NCI-H460 (cell line): ENCODE data around the gene HIPK1. TPM values are rescaled to one million over a fixed set of nuclear protein-coding genes. Genes with fewer than 3 reads are reported as not detected.

Experiments
- DNase-seq: peaks from one replicate; pipeline ENCODE4 v3.0.0-alpha.2; 2016; ENCODE audit warnings: low read depth; ENCODE audit errors: extremely low read depth
- total RNA-seq: library from RNA; depleted of rRNA; stranded (reverse); fragments of >200 nt; shearing (Covaris generic); gene quantifications from 2 replicates; pipeline ENCODE4 v1.2.3, GENCODE V29; 2014

HIPK1 gene
- total RNA-seq, 1 experiment from 2014 or later = 15.6 TPM

- no peak for DNase-seq
Measured at GRCh38 chr1:113913312-113913668, 15.8 kb upstream of the HIPK1 start.

GRCh38 chr1:113913887-113914664, 15.0 kb upstream of the HIPK1 start:
- no peak for DNase-seq

DNA sequence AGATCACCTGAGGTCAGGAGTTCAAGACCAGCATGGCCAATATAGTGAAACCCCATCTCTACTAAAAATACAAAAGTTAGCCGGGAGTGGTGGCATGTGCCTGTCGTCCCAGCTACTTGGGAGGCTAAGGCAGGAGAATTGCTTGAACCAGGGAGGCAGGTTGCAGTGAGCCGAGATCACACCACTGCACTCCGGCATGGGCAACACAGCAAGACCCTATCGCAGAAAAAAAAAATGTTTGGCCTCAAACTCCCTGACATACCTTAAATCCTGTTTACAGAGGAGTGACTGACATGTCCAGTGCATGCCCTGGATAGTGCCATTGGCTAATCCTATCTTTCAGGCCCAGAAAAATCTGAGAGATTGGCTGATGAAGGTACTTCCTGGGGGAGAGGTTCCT, 12.2 kb upstream of the HIPK1 start:
- no peak for DNase-seq

DNA sequence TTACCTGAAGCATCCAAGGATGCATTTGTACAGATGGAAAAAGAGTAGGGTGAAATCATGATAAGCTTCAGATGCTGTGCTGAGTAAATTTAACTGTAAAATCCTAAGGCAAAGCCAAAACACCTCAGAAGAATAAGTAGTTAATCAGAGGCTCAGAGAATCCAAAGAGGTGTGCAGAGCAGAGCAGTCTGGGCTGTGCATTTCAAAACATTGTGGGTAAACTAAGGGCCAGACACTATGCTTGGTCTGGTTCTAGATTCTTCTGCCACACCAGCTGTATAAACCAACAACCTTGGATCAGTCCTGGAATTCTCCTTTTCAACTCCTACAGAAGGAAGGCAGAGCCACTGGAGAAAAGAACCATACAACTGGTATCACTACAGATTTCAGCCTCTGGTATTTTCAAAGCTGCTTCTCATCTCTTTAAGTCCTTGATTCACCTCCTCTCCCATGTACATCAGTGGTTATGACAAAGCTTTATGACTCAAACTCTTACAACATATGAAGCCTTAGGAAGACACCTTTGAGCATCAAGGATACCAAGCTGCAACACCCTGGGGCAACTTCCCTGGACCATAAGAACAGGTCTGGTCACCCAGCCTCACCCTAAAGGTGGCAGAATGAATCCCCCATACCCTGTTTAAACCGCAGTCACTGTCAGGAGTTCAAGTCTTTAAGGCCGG, 11.6 kb upstream of the HIPK1 start:
- no peak for DNase-seq

GRCh38 chr1:113918243-113918642, 10.9 kb upstream of the HIPK1 start:
- no peak for DNase-seq

- DNase-seq = no peak
Measured at GRCh38 chr1:113922957-113923356, 6.2 kb upstream of the HIPK1 start.

GRCh38 chr1:113924473-113924872, 4.7 kb upstream of the HIPK1 start:
- no peak for DNase-seq

DNA sequence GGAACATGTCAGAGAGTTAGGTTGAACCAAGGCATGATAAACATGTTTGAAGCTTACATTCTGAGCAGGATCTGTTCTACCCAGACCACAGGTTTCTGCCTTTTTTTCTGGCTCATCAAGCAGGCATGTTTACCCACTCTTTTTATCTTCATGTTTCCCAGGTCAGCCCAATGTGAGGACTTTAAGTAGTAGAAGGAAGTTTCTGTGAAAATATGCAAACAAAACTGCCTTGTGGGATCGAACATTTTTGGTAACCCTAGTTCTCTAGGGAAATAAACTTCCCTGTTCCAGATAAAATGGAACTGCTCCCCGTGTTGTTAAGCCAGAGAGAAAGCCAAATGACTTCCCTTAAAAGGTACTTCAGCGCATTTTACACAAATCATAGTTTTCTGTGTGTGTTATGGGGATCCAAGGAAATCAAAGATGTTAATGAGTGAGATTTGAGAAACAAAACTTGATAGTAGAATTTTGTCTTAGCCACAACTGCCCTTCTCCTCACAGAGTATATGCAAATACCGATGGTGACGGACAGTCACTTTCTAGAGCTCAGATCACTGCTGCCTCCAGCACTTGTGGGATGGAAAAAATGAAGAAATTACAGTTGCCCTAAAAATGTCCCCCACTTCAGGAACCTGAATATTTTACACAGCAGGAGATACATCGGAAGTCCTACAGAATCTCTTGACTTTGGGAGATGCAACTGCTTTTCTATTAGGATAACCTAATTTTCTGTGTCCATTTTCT, 765 bp upstream of the HIPK1 start:
- DNase-seq = no peak

GRCh38 chr1:113929750-113930498, 800 bp downstream of the HIPK1 start:
- DNase-seq = no peak

GRCh38 chr1:113930499-113931161, 1.5 kb downstream of the HIPK1 start:
- no peak for DNase-seq

- no peak for DNase-seq
Measured at GRCh38 chr1:113931451-113931851, 2.3 kb downstream of the HIPK1 start.

GRCh38 chr1:113934006-113934405, 4.9 kb downstream of the HIPK1 start:
- DNase-seq = no peak

DNA sequence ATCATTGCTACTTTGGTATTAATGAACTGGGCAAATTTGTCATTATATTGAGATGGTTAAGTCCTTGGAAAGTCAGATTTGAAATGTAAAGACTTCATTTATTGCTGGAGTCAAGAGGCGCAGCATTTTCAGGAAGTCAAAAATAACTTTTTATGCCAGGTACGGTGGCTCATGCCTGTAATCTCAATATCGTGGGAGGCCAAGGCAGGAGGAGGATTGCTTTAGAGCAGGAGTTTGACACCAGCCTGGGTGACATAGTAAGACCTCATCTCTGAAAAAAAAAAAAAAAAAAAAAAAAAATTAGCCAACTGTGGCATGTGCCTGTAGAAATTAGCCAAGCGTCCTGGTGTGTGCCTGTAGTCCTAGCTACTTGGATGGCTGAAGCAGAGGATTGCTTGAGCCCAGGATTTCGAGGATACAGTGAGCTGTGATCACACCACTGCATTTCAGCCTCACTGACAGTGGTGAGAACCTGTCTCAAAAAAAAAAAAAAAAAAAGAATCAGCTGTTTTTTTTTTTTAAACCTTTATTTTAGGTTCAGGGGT, 5.5 kb downstream of the HIPK1 start:
- DNase-seq = no peak

DNA sequence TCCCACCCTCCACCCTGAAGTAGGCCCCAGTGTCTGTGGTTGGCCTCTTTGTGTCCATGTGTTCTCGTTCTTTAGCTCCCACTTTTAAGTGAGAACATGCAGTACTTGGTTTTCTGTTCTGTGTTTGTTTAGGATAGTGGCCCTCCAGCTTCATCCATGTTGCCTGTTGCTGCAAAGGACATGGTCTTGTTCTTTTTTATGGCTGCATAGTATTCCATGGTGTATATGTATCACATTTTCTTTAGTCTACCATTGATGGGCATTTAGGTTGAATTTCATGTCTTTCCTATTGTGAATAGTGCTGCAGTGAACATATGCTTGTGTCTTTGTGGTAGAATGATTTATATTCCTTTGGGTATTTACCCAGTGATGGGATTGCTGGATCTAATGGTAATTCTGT, 6.1 kb downstream of the HIPK1 start:
- no peak for DNase-seq

GRCh38 chr1:113935970-113936369, 6.8 kb downstream of the HIPK1 start:
- DNase-seq = no peak

DNA sequence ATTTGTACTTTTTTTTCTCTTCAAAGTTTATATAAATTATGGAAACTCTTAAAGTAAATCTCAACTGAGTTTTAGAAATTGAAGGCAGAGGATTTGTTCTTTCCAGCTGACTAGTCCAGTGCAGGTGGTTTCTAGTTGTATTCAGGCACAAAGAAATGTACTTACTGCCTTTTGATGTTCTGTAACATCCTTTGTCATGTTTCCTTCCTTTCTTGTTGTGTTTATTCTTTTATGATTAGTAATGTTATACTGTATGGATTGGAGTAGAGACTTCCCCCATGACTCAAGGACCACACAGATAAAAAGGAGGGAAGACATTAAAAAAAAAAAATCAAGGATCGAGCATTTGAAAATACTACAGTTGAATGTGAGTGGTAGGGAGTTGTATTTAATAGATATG, 8.0 kb downstream of the HIPK1 start:
- DNase-seq = no peak

DNA sequence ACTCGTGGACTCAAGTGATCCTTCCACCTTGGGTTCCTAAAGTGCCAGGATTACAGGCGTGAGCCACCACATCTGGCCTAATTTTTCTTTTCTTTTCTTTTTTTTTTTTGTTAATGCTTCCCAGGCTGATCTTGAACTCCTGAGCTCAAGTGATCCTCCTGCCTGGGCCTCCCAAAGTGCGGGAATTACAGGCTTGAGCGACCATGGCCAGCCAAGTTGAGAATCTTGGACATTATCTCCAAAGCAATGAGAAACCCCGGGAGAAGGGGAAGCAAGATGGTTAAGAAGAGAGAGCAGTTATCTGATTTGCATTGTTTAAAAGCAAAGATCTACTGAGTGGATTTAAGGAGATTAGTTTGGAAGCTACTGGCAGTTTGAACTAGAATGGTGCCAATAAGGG, 9.1 kb downstream of the HIPK1 start:
- DNase-seq = no peak

DNA sequence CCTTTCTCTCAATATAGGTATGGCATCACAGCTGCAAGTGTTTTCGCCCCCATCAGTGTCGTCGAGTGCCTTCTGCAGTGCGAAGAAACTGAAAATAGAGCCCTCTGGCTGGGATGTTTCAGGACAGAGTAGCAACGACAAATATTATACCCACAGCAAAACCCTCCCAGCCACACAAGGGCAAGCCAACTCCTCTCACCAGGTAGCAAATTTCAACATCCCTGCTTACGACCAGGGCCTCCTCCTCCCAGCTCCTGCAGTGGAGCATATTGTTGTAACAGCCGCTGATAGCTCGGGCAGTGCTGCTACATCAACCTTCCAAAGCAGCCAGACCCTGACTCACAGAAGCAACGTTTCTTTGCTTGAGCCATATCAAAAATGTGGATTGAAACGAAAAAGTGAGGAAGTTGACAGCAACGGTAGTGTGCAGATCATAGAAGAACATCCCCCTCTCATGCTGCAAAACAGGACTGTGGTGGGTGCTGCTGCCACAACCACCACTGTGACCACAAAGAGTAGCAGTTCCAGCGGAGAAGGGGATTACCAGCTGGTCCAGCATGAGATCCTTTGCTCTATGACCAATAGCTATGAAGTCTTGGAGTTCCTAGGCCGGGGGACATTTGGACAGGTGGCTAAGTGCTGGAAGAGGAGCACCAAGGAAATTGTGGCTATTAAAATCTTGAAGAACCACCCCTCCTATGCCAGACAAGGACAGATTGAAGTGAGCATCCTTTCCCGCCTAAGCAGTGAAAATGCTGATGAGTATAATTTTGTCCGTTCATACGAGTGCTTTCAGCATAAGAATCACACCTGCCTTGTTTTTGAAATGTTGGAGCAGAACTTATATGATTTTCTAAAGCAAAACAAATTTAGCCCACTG, 11.5 kb downstream of the HIPK1 start:
- DNase-seq = no peak

DNA sequence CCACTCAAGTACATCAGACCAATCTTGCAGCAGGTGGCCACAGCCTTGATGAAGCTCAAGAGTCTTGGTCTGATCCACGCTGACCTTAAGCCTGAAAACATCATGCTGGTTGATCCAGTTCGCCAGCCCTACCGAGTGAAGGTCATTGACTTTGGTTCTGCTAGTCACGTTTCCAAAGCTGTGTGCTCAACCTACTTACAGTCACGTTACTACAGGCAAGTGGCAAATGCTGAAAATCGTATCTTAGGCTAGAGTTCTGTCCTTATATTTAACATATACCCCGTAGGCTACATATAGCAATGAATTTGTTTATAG, 12.1 kb downstream of the HIPK1 start:
- no peak for DNase-seq
